ENCODE measurements around the gene MAN1A1. TPM values are rescaled to one million over a fixed set of nuclear protein-coding genes. Genes with fewer than 3 reads are reported as not detected.

Gene MAN1A1
- total RNA-seq, 1 experiment from 2014 or later, result 6.8 TPM

GRCh38 chr6:119158057-119158848 lies 191.3 kb downstream of the MAN1A1 start (continued):
- TF ChIP-seq ZNF425 (CRISPR knock-in tag; conservative IDR thresholded peaks at IDR 0.05) (no peak), FOXP1 (CRISPR knock-in tag; IDR thresholded peaks at IDR 0.05; ENCODE audit: borderline replicate concordance) (no peak), ATF6 (CRISPR knock-in tag; IDR thresholded peaks at IDR 0.05) (no peak), FOXP4 (CRISPR knock-in tag; IDR thresholded peaks at IDR 0.05) (no peak), MLX (CRISPR knock-in tag; IDR thresholded peaks at IDR 0.05) (no peak)

- Mint-ChIP-seq H3K9me3 (no peaks in the 10 kb centered on the region), H3K27me3 (ENCODE audit: low read depth) (no peaks in the 10 kb centered on the region; the same call in 1 of the 2 replicates), H3K36me3 (no peaks in the 10 kb centered on the region), H3K27ac (no peak overlapping the region), H3K4me3 (no peak overlapping the region), H3K4me1 (no peaks in the 10 kb centered on the region)
- CTCF ChIA-PET, result interaction anchor here (2.5 kb wide), 1 partner anchor 9 kb away, joined by 10 read pairs; no protein-coding TSS in a partner anchor
- TF ChIP-seq PREB (CRISPR knock-in tag; IDR thresholded peaks at IDR 0.05; ENCODE audit: borderline replicate concordance), result no peak
- TF ChIP-seq E2F1 (CRISPR knock-in tag; IDR thresholded peaks at IDR 0.05), result no peak
- TF ChIP-seq RORB (CRISPR knock-in tag; IDR thresholded peaks at IDR 0.05), result no peak
- no peak for TF ChIP-seq SOX15 (CRISPR knock-in tag; IDR thresholded peaks at IDR 0.05)
- TF ChIP-seq ZNF281 (CRISPR knock-in tag; IDR thresholded peaks at IDR 0.05), result no peak
- no peak for TF ChIP-seq ZNF138 (CRISPR knock-in tag; conservative IDR thresholded peaks at IDR 0.05)
- no peak for TF ChIP-seq MAX (CRISPR knock-in tag; IDR thresholded peaks at IDR 0.05)
- no peak for TF ChIP-seq ATF1 (CRISPR knock-in tag; IDR thresholded peaks at IDR 0.05)
- TF ChIP-seq ZNF121 (CRISPR knock-in tag; IDR thresholded peaks at IDR 0.05), result no peak
- DNase-seq (ENCODE audit: low spot score), result no peak
- no peak for ATAC-seq
- POLR2A ChIA-PET, result no interaction called here
These were observed 192.1 kb downstream of the MAN1A1 start for GRCh38 chr6:119157506-119157815.
